Stimulated activated CD8-positive, alpha-beta memory T cell treated with anti-CD3 and anti-CD28 coated beads, Interleukin-15, amount 100 ng/mL, for 48 hours (primary cell): ENCODE data around the gene ARHGAP8.

Experiments used
- DNase-seq, 2 donors: peaks; one replicate each; pipeline ENCODE4 v3.0.0-alpha.2; 2020; ENCODE audit warnings: low read depth in 2 of 2

ARHGAP8 gene

DNA sequence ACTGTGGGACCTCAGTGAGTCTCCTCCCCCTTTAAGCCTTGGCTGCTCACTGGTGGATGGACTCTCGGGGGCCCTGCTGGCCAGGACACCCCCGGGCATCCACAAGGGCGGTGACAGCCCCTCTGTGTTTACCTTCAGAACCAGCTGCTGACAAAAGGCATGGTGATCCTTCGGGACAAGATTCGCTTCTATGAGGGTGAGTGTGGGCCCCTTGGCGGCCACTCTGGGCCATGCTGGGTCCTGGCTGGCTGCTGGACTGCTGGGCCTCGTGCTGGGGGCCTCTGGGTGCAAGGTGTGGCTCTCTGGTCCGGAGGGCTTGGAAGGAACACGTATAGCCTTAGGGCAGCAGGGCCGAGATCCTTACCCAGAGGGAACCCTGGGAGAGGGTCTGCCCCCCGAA lies 25.9 kb upstream of the ARHGAP8 start:
- DNase-seq, result no peak

GRCh38 chr22:44727148-44727547 lies 25.2 kb upstream of the ARHGAP8 start:
- no peak for DNase-seq

DNA sequence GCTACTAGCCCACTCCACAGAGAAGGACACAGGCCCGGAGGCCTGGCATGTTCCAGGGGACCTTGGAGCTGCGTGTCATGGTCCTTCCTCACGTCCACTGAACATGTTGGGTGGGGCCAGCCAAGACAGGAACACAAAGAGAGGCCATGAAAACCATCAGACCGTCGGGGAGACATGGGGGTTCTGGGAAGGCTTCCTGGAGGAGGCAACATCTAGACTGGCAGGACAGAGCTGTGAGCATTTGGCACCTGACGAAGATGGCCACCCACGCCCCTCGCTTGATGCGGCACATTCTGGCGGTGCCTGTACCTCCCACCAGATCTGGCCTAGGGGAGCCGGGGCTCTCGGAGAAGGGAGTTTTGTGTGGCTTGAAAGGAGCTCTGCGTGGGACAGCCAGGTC lies 24.7 kb upstream of the ARHGAP8 start:
- no peak for DNase-seq

DNA sequence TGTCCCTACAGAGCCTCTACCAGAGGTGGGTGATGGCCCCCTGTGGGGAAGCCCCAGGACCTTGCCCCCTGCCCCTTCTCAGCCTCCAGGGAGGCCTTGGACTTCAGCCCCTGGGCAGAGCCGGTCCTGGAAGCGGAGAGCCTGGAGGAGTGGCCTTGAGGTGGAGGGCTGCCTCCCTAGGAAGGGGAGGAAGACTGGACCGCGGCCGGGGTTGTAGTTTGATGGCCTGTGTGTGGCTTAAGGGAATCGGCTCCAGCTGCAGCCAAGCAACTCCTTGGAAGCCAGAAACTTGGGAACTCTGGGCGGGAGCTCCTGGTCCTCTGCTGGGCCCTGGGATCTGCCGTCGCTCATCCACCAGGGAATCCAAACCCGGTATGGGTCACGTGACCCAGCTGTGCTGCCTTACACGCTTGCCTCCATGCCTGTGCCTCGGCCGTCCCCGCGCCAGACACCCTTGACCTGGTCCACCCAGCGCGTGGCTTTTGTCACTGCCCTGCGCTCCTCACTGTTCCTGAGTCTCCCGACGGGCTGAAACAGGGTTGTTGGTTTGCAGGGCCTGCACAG lies 23.5 kb upstream of the ARHGAP8 start:
- DNase-seq, result no peak

DNA sequence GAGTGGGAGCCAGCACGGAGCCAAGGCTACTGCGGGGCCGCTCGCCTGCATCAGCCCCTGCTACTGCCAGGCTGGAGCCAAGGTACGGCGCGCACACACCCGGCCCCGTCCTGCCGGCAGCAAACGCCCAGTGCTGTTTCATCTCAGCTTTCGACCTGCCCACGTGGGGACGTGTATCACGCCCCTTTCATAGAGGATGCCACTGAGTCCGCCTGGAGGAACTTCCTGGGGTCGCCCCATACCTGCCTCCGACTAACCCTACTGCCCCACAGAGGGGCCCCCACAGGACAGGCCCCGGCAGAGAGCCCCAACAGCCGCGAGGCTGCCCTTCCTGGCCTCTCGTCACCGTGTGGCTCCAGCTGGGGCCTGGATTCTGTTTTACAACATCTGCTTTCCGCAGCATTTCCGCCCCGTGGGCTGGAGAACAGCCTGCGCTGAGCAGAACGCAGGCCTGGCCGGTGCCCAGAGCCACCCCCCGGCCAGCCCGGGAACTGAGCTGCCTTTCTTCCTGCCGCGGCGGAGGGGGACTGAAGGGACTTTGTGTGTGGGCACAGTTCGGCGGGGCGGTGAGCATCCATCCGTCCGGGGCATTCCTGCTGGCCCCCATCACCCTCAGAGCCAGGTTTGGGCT lies 22.9 kb upstream of the ARHGAP8 start:
- no peak for DNase-seq

DNA sequence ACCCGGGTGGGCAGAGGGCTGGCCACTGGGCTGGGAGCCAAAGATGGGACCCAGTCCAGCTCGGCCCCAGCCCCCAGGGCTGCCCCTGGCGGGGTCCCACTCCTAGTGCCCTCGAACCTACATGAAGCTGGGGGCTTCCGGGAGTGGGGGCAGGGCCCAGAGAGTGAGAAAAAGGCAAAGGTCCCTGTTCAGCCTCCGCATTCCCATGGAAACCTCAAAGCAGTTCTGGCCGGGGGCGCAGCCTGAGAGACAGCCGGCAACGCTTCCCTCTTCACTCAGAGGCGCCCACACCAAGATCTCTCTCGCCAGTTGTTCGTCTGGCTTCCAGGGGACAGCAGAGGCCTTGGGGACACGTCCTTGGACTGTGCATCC lies 22.4 kb upstream of the ARHGAP8 start:
- DNase-seq, result no peak

DNA sequence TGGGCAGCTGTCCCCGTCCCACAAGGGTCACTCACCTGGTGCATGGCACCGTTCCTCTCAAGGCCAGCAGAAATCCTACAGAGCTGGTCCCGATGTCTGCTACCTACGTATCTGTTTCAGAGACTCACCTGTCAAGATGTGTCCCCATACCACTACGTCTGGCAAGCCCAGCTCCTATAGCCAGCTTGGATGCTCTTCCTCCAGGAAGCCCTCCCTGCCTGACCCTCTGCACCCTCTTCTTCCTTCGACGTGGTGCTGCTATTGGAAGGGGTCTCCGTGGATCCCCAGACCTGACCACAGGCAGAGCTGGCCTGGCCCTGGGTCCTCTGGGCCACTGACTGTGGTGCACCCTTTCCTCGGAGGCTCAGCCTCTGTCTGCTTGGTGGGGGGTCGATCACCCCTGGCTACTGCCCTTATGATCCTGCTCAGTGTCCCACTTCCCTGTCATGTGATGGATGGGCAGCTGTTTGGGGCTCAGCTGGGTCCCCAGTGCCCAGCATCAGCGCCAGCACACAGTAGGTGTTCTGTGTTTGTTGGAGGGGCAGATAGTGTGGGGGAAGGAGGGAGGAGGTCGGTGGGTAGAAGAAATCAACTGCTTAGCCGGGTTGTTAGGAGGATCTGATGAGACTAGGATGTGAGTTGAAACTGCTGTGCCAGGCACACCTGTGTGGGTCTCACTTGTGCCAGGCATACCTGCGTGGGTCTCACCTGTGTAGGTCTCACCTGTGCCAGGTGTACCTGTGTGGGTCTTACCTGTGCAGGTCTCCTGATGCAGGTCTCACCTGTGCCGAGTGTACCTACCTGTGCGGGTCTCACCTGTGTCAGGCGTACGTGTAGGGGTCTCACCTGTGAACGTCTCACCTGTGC lies 21.7 kb upstream of the ARHGAP8 start:
- DNase-seq, result no peak

DNA sequence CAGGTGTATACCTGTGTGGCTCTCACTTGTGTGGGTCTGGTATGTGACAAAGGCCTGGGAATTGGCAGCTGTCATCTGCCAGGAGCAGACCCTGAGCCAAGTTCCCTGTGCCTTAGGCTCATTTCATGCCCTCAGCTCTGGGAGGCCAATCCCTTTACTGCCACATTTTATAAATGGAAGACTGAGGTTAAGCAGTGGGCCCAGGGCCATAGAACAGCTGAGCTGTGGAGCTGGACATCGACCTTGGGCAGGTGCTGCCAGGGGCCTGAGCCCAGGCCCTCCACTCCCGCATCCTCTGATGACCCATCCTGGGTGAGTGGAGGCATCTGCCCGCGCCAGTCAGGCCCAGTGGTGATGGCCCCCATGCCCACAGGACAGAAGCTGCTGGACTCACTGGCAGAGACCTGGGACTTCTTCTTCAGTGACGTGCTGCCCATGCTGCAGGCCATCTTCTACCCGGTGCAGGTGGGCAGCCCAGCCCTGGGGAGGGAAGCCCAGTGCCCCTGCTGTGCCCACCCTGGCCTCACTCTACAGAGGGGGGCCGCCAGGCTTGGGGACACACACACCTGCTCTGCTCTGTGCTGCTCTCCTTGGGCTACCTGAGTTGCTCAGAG lies 20.9 kb upstream of the ARHGAP8 start:
- no peak for DNase-seq

DNA sequence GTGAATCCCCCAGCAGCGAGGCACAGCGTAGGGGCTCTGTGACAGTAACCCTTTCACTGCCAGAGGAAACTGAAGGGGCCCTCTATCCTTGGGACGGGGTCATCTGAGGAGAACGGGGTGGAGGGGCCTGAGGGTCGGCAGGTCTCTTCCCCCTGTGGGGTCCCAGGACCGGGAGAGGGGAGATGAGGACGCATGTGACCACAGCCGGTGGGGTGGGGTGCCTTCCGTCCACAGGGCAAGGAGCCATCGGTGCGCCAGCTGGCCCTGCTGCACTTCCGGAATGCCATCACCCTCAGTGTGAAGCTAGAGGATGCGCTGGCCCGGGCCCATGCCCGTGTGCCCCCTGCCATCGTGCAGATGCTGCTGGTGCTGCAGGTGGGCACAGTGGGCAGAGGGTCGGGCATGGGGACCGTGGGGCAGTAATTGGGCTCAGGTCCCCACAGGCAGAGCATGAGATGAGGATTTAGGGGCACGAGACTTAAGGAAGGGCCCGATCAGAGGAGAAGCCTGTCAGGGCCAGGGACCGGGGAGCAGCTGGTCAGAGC lies 20.3 kb upstream of the ARHGAP8 start:
- DNase-seq, result no peak

DNA sequence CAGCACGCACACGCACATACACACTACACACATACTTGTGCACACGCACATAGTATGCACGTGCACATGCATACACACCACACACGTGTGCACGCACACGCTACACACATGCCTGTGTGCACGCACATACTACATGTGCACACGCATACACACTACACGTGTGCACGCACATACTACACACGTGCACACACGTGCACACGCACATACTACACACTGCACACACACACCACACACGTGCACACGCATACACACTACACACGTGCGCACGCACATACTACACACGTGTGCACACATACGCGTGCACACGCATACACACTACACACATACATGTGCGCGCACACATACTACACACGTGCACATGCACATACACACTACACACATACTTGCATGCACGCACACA lies 19.7 kb upstream of the ARHGAP8 start:
- no peak for DNase-seq

DNA sequence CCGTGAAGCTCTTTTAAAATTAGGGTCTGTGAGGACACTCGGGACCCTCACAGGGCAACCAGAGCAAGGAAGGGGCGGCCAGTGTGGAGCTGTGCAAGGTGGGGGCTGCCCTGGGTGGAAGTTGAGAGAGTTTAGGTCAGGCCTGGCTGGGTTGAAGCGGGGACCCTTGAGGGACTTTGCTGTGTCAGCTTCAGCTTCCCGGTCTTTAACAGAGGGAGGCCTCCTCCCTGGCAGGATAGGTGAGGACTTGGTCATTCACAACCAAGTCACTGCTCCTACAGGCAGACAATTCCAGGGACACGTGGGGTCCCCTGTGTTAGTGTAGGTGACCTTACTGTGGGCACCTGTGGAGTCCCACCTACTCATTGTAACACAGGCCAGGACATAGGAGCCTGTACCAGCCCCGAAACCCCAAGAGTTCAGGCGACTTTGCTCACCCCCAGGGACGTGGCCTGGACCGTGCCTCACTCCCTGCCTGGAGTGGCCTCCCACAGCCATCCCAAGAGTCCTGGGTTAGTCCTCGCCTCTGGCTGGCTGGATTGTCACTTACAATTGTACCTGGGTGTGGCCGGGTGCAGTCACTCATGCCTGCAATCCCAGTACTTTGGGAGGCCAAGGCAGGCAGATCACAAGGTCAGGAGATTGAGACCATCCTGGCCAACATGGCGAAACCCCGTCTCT lies 18.8 kb upstream of the ARHGAP8 start:
- no peak for DNase-seq

GRCh38 chr22:44734278-44734677 lies 18.1 kb upstream of the ARHGAP8 start:
- no peak for DNase-seq

DNA sequence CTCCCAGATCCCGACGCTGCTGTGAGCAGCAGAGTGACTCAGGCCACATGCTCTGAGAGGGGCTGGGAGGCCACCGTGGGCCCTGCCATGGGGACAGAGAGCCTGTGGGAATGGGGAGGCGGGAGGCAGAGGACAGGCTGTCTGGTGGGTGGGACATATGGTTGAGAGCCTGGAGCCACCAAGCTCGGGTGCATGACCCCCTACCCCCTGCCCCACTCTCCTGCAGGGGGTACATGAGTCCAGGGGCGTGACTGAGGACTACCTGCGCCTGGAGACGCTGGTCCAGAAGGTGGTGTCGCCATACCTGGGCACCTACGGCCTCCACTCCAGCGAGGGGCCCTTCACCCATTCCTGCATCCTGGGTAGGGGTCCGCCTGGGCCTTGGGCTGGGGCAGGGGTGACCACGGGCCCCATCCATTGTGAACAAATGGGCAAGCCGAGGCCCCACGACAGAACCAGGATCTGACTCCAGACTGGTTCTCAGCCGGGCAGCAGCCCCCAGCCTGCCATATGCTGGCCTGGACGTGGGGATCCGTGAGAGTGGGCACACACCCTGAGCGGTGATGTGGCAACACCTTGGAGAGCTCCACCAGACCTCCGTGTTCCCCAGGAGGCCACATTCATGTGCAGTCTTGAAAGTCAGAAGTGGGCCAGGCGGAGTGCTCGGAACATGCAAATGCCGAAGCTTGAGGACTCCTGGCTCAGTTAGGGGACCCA lies 17.4 kb upstream of the ARHGAP8 start:
- no peak for DNase-seq

GRCh38 chr22:44735518-44736428 lies 16.6 kb upstream of the ARHGAP8 start:
- DNase-seq, result peak; percentile 65 to 68

DNA sequence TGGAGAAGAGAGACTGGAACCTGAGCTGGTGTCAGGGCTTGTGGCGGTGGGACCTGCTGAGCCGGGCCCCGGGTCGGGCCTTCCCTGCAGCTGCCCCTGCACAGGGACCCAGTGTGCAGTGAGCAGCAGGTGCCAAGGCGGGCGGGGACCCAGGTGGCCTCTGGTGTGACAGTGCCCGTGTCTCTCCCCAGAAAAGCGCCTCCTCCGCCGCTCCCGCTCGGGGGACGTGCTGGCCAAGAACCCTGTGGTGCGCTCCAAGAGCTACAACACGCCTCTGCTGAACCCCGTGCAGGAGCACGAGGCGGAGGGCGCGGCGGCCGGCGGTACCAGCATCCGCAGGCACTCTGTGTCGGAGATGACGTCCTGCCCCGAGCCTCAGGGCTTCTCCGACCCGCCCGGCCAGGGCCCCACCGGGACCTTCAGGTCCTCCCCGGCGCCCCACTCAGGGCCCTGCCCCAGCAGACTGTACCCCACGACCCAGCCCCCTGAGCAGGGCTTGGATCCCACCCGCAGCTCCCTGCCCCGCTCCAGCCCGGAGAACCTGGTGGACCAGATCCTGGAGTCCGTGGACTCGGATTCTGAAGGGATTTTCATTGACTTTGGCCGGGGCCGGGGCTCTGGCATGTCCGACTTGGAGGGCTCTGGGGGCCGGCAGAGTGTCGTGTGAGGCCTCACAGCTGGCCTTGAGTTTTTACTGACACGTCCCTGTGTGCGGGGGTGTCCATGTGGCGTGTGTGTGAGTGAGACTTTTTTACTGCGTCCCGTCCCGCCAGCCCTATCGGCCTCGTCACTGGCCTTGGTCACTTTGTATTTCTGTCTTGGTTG lies 15.6 kb upstream of the ARHGAP8 start:
- no peak for DNase-seq

DNA sequence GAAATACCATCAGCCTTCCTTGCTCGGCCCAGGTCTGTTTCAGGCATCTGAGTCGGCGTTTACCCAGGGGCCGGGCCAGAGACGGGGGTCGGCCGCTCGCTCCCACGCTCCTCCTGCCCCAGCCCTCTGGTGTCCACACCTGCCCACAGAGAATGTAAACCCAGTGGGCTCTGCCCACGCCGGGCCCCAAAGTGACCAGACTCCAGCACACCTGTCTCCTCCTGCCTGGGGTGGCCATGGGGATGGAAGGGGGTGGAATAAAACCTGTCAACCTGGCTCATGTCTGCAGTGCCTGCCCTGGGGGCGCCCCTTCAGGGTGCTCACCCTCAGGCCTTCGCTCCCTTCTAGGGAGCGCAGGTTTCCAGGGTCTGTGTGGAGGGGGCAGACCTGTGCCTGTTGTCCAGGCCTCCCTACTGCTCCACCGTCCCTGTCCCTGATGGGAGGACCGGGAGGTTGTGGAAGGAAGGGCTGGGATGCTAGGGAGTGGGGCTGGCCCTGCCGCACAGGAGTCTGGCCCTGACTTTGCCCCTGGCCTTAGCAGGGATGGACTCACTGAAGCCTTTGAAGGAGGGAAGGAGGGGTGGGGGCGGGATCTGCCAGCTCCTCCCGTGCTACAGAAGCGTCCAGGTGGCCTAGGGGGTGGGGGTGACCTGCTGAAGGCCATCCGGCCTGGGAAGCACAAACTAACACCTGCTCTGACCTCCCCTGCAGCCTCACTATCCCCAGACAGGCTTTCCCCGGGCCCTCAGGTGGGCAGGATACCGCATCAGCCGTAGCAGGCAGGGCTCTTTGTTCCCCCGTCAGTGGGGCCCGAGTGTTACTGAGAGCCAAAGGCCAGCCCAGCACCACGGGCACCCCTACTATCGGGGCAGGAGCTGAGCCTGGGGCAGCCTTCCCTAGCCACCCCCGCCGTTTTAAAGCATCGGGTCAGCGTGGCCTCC lies 14.7 kb upstream of the ARHGAP8 start:
- no peak for DNase-seq

DNA sequence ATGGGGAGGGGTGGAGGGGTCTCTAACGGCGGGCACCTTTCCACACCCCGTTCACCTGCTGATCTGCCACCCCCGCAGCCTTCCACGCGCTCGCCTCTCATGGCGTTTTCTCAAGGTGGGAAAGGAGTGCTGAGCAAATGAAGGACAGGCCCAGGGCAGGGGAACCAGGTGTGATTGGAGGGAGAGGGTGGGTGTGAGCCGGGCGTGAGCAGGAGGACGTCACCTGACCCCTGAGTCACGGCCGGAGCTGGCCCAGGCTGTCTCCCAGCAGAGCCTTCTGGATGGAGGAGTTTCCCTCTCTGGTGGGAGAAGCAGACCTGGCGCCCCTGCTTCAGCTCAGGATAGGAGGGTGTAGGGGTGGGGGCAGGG lies 14.0 kb upstream of the ARHGAP8 start:
- no peak for DNase-seq

- DNase-seq, result no peak
These were observed 13.4 kb upstream of the ARHGAP8 start for GRCh38 chr22:44739024-44739423.
